NCI-H2196 (cell line): ENCODE results near the gene TNNI2.

Source experiments
- DNase-seq: peaks from one replicate; lab custom pipeline; 2025; ENCODE audit not compliant: unreplicated experiment; lab: John Stamatoyannopoulos, UW

Gene TNNI2

GRCh38 chr11:1858154-1858553 lies 19.4 kb downstream of the TNNI2 start:
- DNase-seq = no peak

- no peak for DNase-seq
Measured at GRCh38 chr11:1858576-1858975, 19.8 kb downstream of the TNNI2 start.

- no peak for DNase-seq
Measured at GRCh38 chr11:1859004-1859403, 20.2 kb downstream of the TNNI2 start.

- no peak for DNase-seq
Measured at GRCh38 chr11:1860108-1860507, 21.3 kb downstream of the TNNI2 start.

GRCh38 chr11:1861435-1862411 lies 22.9 kb downstream of the TNNI2 start:
- no peak for DNase-seq

GRCh38 chr11:1862588-1863351 lies 24.0 kb downstream of the TNNI2 start:
- DNase-seq = no peak

DNA sequence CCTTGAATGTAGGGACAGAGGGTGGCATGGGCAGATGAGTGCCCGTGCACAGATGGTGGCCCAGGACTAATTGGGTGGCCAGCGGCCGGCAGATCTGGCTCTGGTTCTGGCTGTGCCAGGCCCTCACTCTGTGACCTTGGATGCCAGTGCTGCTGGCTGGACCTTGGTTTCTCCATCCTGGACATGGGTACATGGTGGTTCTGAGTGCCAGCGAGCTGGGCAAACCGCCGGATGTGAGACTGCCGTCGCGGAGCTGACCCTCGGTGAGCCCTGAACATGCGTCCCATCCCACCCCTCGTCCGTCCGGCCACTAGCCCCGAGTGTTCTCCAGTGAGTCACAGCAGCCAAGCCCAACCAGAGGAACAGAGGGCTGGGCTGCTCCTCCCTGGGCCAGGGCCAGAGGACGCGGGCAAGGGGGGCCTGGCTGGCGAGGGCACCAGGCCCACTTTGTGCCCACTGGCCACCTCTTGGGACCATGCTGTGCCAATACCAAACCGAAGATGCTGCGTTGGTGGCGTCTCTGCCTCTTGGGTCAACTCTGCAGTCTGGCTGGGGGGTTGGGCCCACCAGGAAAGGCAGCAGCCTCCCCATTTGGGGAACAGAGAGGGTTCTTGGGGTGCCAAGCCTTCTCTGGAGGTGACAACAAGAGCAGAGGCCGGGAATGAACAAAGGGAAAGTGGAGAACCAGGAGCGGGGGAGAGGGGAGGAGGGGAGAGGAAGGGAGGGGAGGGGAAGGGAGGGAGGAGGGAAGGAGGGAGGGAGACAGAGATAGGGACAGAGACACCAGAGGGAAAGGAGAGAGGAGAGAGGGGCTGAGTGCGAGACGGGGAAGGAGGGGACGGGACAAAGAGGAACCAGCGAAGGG lies 24.8 kb downstream of the TNNI2 start:
- DNase-seq = peak; percentile 14

DNA sequence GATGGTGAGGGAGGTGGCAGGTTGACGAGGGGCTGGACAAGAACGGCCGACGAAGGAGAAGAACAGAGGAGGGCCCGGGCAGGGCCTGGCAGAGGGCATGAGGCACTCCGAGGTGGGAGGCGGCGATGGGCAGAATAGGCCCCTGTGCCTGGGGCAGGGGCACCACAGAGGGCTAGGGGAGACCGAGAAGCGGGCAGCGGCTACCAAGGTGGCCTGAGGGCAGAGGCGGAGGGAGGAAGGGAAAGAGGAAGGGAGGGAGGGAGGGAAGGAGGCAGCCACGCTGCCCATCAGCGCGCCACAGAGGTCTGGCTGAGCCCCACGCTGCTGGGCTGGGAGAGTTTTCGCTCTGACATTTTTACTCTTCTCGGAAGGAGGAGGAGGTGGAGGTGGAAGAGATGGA lies 25.4 kb downstream of the TNNI2 start:
- no peak for DNase-seq

- DNase-seq = no peak
Measured at GRCh38 chr11:1864831-1865665, 26.3 kb downstream of the TNNI2 start.

- DNase-seq = no peak
Measured at GRCh38 chr11:1866226-1866625, 27.4 kb downstream of the TNNI2 start.

DNA sequence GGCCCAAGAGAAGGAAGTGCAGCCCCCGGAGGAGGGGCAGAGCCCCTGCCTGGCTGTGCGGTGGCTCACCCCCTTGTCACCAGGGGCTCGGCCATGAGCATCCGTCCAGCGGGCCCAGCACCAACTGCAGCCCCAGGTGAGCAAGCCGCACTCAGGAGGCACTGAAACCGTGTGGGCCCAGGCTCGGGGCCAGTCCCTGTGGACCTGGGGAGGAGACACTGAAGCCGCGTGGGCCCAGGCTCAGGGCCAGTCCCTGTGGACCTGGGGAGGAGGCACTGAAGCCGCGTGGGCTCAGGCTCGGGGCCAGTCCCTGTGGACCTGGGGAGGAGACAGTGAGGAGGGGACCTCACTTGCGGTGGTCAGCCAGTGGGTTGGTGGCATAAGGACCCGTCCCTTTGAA lies 28.0 kb downstream of the TNNI2 start:
- DNase-seq = no peak

DNA sequence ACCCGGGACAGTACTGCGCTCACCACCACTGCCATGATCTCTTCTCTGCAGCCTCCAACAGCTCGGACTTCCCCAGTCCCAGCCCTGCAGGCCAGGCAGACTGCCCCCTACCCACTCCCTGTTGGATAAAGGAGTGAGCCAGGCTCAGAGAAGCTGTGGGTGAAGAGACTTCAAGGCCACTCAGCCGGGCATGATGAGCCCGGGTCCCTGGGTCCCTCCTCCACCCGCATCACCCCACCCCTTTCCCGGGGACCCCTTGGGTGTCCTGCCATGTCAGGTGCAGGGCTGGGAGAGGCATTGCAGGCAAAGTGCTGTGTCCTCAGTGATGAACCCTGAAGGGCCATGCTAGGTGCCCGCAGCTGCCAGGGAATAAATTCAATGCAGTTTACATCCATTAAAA lies 28.6 kb downstream of the TNNI2 start:
- no peak for DNase-seq

GRCh38 chr11:1868056-1868635 lies 29.4 kb downstream of the TNNI2 start:
- no peak for DNase-seq

DNA sequence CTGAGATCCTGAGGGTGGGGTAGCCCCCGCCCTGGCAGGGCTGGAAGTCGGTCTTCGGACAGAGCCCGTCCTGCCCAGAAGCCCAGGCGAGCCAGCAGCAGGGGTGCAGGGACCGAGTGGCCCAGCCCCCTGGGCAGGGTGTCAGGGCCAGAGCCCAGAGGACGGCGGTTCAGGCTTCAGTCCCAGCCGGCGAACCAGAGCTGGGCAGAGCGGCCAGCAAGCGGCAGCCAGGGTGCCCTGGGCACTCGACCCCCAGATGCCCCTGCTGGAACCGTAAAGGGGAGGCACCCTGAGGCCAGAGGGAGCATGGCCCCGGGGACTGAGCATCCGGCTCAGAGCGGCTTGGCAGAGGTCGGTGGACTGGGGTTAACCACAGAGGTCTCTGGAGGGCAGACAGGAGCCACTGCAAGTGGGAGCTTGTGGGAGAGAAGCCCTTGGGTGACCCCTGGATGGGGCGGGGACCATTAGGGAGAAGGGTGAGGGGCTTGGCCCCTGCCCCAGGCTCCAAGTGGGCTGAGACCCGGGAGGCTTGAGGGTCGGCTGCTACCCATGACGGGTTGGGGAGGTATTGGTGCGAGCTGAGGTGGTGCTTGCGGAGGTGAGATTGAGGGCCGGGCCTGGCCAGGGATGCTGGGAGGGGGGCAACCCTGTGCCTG lies 30.0 kb downstream of the TNNI2 start:
- DNase-seq = no peak

DNA sequence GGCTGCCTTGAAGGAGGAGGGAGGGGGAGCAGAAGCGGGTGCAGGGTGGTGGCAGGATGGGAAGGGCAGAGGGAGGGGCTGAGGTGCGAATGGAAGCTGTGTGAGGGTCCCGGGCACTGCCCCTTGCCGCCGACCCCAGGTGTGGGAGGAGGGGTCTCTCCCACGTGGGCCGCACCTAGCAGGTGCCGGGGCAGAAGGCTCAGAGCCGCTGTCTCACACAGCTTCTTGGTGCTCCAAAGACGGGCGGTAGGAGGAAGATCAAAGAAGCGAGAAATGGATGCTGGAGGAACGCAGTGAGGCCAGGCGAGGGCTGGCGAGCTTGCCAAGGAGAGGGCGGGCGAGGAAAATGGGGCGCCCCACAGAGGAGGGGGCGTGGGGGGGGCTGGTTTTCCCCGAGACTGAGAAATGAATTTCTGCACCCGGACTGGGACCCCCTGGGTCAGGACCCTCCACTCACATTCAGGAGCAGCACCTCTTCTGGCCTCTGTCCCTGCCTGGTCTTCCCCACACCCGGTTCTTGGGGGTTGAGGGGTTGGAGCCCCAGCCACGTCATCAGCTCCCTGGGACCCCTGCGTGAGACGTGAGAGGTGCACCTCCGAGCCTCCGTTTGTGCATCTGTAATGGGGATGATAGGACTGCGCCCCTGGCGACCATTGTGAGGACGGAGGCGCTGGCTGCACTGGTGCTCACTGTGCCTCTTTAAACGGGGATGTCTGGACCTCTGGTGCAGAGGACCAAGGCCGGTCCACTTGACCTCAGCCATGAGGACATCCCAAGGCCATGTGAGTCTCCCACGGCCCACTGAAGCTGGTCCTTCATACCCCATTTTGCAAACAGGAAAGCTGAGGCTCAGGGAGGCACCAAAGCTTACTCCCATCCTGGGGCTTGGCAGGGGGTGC lies 30.9 kb downstream of the TNNI2 start:
- no peak for DNase-seq

- DNase-seq = no peak
Measured at GRCh38 chr11:1870326-1870696, 31.5 kb downstream of the TNNI2 start.

GRCh38 chr11:1870721-1871466 lies 32.1 kb downstream of the TNNI2 start:
- no peak for DNase-seq

GRCh38 chr11:1871531-1871930 lies 32.8 kb downstream of the TNNI2 start:
- DNase-seq = no peak
